PC-9 (cell line): ENCODE results near the gene SCN3A.

Experiments used
- EZH2 ChIP-seq: fragments of 200-600 bp; sonication (generic); IDR thresholded peaks from 2 replicates; pipeline ENCODE4 v1.8.0; 2017; ENCODE audit warnings: antibody characterized with exemption, low read depth
- TF ChIP-seq, protein P1 (sequence below): fragments of 200-600 bp; sonication (generic); conservative IDR thresholded peaks from 2 replicates; pipeline ENCODE4 v1.6.1; 2017; ENCODE audit warnings: mixed run types, antibody characterized with exemption, mild to moderate bottlenecking, moderate library complexity

DNA sequence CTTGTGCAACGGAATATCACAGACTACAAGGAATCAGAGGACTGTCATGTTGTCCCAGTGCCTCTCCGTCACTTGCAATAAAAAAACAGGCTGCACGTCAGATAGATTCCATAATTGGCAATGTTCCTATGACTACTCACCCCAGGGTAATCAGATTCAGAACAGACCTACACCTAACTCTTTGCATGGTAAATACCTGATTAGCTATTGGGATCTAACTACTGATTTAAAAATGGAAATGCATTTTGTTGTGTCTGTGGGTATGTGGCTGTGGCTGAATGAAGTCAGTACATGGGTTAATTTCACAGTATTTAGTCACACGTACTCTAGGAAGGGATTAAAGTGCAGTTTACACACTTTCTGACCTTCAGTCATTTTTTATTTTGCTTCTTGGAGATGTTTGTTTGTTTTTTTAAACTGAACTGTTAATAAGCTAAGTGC, 91.7 kb downstream of the SCN3A start:
- TF ChIP-seq, protein P1, sequence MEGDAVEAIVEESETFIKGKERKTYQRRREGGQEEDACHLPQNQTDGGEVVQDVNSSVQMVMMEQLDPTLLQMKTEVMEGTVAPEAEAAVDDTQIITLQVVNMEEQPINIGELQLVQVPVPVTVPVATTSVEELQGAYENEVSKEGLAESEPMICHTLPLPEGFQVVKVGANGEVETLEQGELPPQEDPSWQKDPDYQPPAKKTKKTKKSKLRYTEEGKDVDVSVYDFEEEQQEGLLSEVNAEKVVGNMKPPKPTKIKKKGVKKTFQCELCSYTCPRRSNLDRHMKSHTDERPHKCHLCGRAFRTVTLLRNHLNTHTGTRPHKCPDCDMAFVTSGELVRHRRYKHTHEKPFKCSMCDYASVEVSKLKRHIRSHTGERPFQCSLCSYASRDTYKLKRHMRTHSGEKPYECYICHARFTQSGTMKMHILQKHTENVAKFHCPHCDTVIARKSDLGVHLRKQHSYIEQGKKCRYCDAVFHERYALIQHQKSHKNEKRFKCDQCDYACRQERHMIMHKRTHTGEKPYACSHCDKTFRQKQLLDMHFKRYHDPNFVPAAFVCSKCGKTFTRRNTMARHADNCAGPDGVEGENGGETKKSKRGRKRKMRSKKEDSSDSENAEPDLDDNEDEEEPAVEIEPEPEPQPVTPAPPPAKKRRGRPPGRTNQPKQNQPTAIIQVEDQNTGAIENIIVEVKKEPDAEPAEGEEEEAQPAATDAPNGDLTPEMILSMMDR: no peak
- TF ChIP-seq EZH2: no peak
